Activated CD4-positive, alpha-beta memory T cell treated with anti-CD3 and anti-CD28 coated beads, Interleukin-2, amount 10 ng/mL, durations not matched to agents 7 days and 5 days (primary cell): ENCODE measurements around the gene DNAH1. TPM values are rescaled to one million over a fixed set of nuclear protein-coding genes. Genes with fewer than 3 reads are reported as not detected.
A peak's percentile ranks its signal among the peaks of the same experiment; 100 is the strongest.

Experiments
- CTCF ChIA-PET: fragments of 350-600 bp; sonication (Branson Sonifier 250); formaldehyde crosslinking; loops from one replicate; lab custom pipeline; 2021; ENCODE audit warnings: antibody characterized with exemption, inconsistent platforms; lab: Charles Lee
- POLR2A ChIA-PET: fragments of 350-600 bp; sonication (Branson Sonifier 250); formaldehyde crosslinking; loops from one replicate; lab custom pipeline; 2021; ENCODE audit warnings: antibody characterized with exemption; lab: Charles Lee
- DNase-seq: peaks from one replicate; pipeline ENCODE4 v3.0.0-alpha.2; 2020
- H3K27ac Mint-ChIP-seq: one replicate; pipeline ENCODE4 v1.8.0; 2021; ENCODE audit warnings: mild to moderate bottlenecking, mixed read lengths
- H3K27me3 Mint-ChIP-seq: one replicate; pipeline ENCODE4 v1.8.0; 2021; ENCODE audit warnings: mixed read lengths
- H3K36me3 Mint-ChIP-seq: one replicate; pipeline ENCODE4 v1.8.0; 2021; ENCODE audit warnings: low read depth, mixed read lengths
- H3K4me1 Mint-ChIP-seq: one replicate; pipeline ENCODE4 v1.8.0; 2021; ENCODE audit warnings: mixed read lengths
- H3K4me3 Mint-ChIP-seq: one replicate; pipeline ENCODE4 v1.8.0; 2021; ENCODE audit warnings: mild to moderate bottlenecking, mixed read lengths
- H3K9me3 Mint-ChIP-seq: one replicate; pipeline ENCODE4 v1.8.0; 2021; ENCODE audit warnings: mixed read lengths
- total RNA-seq, 2 experiments: library from RNA; stranded (reverse); gene quantifications; one replicate each; pipeline ENCODE4 v1.2.3, GENCODE V29; 2021

Gene DNAH1
- total RNA-seq, 2 experiments from 2014 or later: 20.7 to 21.8 TPM

DNA sequence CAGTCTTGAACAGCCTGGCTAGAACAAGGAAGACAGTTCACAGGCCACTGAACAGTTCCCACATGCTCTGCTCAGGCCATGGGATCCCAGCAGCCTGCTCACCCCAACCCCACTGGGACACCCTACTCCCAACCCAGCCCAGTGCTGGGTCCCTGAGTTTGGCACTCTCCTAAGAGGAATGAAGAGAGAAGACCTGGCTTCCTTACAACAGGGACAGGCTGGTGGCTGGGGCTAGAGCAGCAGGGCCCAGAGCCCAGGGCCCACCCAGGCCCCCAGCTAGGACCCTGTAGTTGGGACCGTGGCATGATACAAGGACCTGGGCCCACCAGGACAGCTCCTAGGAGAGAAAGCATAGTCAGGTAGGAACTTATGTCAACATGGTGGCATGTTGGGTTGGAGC, 85.4 kb downstream of the DNAH1 start:
- ChIA-PET POLR2A (interaction anchor here (1.3 to 1.5 kb wide), 2 partner anchors 10 to 16 kb away, joined by 4 read pairs; no protein-coding TSS in a partner anchor), CTCF (no interaction called here)
- Mint-ChIP-seq H3K27me3 (no peaks in the 10 kb centered on the region), H3K27ac (no peak overlapping the region), H3K4me1 (no peaks in the 10 kb centered on the region), H3K9me3 (no peaks in the 10 kb centered on the region), H3K36me3 (peaks cover 45% of the 10 kb centered on the region), H3K4me3 (no peak overlapping the region)
- no peak for DNase-seq

DNA sequence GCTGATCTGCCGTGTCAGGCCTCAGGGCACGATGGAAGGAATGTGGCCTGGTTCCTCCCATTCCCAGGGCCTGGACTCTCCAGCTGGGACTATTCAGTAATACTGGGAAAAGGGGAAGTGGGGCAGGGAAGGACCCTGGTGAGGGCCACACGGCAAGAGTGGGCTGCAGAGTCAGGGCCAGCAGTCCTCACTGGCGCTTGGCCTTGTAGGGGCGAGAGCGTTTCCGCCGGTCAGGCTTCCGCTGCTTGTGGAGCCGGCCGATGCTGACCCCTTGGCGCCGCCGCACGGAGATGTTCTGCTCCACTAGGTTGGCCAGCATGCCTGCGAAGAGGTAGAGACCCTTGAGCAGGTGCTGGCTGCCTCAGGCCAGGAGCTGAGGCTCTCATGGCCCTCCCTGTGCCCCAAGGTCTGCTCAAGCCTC, 86.0 kb downstream of the DNAH1 start:
- DNase-seq: no peak
- H3K36me3 Mint-ChIP-seq: peaks cover 49% of the 10 kb centered on the region
- peaks cover 3% of the 10 kb centered on the region for H3K4me1 Mint-ChIP-seq
- H3K4me3 Mint-ChIP-seq: no peak overlapping the region
- no peak overlapping the region for H3K27ac Mint-ChIP-seq
- ChIA-PET POLR2A (interaction anchor here (1.3 to 1.5 kb wide), 2 partner anchors 10 to 17 kb away, joined by 4 read pairs; no protein-coding TSS in a partner anchor), CTCF (no interaction called here)
- no peaks in the 10 kb centered on the region for H3K27me3 Mint-ChIP-seq
- H3K9me3 Mint-ChIP-seq: no peaks in the 10 kb centered on the region

DNA sequence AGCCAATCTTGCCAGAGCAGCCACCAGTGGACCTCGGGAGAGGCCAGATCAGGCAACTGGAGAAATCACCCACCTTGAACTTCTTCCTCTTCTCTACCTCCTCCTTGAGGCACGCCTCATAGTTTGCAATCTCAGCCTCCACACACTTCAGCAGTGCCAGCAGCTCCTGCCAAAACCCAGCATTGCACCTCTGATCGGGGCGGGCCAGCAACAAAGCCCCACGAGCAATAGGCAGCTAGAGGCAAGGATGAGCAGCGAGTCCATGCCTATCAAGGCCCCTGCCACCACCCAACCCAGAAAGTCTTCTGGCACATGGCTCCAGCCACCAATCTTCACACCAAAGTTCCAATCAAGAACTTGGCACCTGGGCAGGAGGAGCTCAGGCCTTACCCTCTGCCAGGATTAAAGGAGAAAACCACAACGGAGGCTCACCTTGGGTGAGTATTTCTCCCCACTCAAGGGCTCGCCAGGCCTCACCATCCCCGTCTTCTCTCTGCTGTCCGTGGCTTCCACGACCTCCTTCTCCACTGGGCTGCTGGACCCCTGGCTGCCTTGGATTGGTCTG, 86.7 kb downstream of the DNAH1 start:
- no peaks in the 10 kb centered on the region for H3K9me3 Mint-ChIP-seq
- H3K4me3 Mint-ChIP-seq: no peak overlapping the region
- DNase-seq: no peak
- peaks cover 5% of the 10 kb centered on the region for H3K4me1 Mint-ChIP-seq
- H3K27me3 Mint-ChIP-seq: no peaks in the 10 kb centered on the region
- ChIA-PET POLR2A (interaction anchor here (1.5 kb wide), 1 partner anchor 11 kb away, joined by 4 read pairs; no protein-coding TSS in a partner anchor), CTCF (no interaction called here)
- H3K36me3 Mint-ChIP-seq: peaks cover 56% of the 10 kb centered on the region
- no peak overlapping the region for H3K27ac Mint-ChIP-seq

DNA sequence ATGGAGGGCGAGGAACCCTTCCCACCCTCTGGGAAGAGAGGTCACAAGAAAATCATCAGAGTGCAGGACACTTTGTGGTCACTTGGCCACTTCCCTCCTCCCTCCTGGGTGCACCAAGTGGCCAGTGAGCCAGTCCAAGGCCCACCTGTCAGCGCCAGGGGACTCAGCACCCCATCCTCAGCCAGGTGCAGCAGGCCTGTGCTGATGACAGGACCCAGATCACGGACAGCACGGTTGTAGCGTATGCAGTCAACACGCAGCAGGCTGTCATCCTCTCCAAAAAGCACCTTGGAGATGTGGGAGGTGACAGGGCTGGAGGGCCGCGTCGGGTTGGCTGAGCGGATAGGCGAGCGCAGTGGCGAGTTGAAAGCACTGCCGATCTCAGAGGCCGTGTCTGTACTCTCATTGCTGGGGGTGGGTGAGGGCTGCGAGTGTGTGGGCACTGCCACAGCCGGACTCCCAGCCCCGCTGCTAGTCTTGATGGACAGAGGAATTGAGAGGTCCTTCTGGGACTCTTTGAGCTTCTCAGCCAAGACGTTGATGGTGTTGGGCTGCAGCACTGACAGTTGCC, 87.2 kb downstream of the DNAH1 start:
- no peak for DNase-seq
- POLR2A ChIA-PET: interaction anchor here (0.9 kb wide), 1 partner anchor 8 kb away, joined by 3 read pairs; no protein-coding TSS in a partner anchor
- peaks cover 62% of the 10 kb centered on the region for H3K36me3 Mint-ChIP-seq

DNA sequence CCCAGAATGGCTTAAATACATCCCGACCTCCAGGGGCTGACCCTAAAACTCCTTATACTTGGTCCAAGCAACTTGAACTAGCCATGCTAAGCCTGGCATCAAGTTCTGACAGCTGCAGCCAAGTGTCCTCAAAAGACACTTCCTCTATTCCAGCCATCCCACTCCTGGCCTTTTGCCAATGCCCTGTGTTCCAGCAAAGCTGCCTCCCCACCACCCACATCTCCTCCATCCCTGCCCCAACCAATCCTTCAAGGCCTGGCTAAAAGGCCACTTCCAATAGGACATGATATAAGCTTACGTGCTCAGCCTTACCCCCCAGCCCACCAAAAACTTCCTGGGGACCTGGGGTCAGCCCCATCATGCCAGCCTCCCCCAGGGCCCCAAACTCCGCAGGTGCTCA, 87.8 kb downstream of the DNAH1 start:
- Mint-ChIP-seq H3K9me3 (no peaks in the 10 kb centered on the region), H3K4me3 (no peak overlapping the region), H3K4me1 (peaks cover 17% of the 10 kb centered on the region), H3K27me3 (no peaks in the 10 kb centered on the region), H3K36me3 (peaks cover 65% of the 10 kb centered on the region), H3K27ac (no peak overlapping the region)
- DNase-seq: no peak
- CTCF ChIA-PET: no interaction called here
- POLR2A ChIA-PET: interaction anchor here (0.9 kb wide), 1 partner anchor 9 kb away, joined by 3 read pairs; no protein-coding TSS in a partner anchor

More for the DNA sequence above, 87.2 kb downstream of the DNAH1 start:
- H3K4me3 Mint-ChIP-seq: no peak overlapping the region
- H3K9me3 Mint-ChIP-seq: no peaks in the 10 kb centered on the region
- CTCF ChIA-PET: no interaction called here
- H3K27ac Mint-ChIP-seq: no peak overlapping the region
- peaks cover 11% of the 10 kb centered on the region for H3K4me1 Mint-ChIP-seq
- H3K27me3 Mint-ChIP-seq: no peaks in the 10 kb centered on the region

DNA sequence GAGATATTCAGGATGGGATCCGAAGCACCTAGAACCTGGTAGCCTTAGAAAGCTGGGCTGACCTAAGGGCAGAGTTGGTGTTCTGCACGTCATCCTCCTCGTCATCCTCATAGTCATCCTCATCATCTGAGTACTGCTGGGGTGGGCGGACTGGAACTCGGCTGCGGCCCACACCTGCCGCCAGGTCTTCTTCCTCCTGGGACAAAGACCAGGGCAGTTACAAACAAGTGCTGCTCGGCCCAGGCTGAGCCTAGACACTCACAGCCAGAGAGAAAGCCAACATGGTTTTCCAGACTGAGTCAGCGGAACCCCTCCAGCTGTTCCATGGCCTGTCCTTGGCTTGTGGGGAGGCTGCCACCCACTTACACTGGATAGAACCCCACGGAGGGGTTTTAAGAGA, 88.3 kb downstream of the DNAH1 start:
- H3K27me3 Mint-ChIP-seq: no peaks in the 10 kb centered on the region
- H3K4me3 Mint-ChIP-seq: no peak overlapping the region
- peaks cover 65% of the 10 kb centered on the region for H3K36me3 Mint-ChIP-seq
- no peak for DNase-seq
- ChIA-PET CTCF (no interaction called here), POLR2A (interaction anchor here (0.9 to 2.7 kb wide), 2 partner anchors 8 to 9 kb away, joined by 3 to 13 read pairs; no protein-coding TSS in a partner anchor)
- no peaks in the 10 kb centered on the region for H3K9me3 Mint-ChIP-seq
- no peak overlapping the region for H3K27ac Mint-ChIP-seq
- peaks cover 20% of the 10 kb centered on the region for H3K4me1 Mint-ChIP-seq

DNA sequence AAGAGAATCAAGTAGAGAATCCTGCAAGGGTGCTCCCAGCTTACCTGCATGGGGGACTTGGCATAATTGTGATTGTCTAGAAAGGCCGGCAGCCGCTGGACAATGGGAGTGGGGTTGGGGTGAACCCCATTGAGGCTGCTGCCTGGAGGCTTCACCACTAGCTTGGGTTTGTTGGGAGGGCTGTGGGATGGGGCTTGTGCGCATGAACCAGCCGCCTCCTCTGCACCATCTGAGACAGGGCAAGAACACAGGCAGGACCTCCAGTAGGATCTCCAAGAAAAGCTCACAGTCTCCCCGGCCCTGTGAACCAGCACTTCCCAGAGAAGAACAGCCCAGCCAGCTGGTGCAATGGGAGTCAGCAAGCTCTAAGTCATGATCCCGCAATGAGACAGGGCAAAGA, 88.9 kb downstream of the DNAH1 start:
- CTCF ChIA-PET: interaction anchor here (0.6 kb wide), 1 partner anchor 116 kb away, joined by 4 read pairs; no protein-coding TSS in a partner anchor
- no peaks in the 10 kb centered on the region for H3K27me3 Mint-ChIP-seq
- no peaks in the 10 kb centered on the region for H3K9me3 Mint-ChIP-seq
- DNase-seq: no peak
- POLR2A ChIA-PET: interaction anchor here (2.7 kb wide), 1 partner anchor 8 kb away, joined by 13 read pairs; no protein-coding TSS in a partner anchor
- H3K27ac Mint-ChIP-seq: no peak overlapping the region
- H3K4me1 Mint-ChIP-seq: peaks cover 20% of the 10 kb centered on the region
- no peak overlapping the region for H3K4me3 Mint-ChIP-seq
- peaks cover 65% of the 10 kb centered on the region for H3K36me3 Mint-ChIP-seq

DNA sequence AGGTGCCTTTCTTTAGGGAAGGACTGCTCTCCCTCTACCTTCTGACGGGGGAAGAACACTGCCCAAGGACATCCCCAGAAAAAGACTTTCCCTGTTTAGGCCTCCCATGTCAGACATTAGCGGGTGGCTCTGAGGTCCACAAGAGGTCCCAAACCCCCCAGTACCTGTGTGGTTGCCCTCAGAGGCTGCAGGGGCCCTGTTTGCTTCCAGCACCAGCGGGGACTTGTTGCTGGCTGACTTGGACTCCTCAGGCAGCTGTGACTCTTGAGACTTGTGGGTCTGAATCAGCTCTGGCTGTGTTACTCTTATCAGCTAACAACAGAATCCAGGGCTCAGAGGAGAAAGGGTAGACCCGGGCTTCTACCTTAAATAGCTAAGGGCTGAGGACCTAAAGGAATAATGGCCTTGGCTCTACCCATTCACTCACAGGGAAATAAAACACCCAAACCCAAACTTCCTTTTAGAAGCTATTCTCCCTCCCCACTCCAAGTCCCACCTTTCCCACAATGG, 89.5 kb downstream of the DNAH1 start:
- Mint-ChIP-seq H3K4me1 (peaks cover 20% of the 10 kb centered on the region), H3K27ac (no peak overlapping the region), H3K36me3 (peaks cover 65% of the 10 kb centered on the region), H3K27me3 (no peaks in the 10 kb centered on the region), H3K9me3 (no peaks in the 10 kb centered on the region), H3K4me3 (no peak overlapping the region)
- no peak for DNase-seq
- ChIA-PET CTCF (interaction anchor here (0.6 kb wide), 1 partner anchor 116 kb away, joined by 4 read pairs; no protein-coding TSS in a partner anchor), POLR2A (interaction anchor here (2.7 kb wide), 1 partner anchor 9 kb away, joined by 13 read pairs; no protein-coding TSS in a partner anchor)

DNA sequence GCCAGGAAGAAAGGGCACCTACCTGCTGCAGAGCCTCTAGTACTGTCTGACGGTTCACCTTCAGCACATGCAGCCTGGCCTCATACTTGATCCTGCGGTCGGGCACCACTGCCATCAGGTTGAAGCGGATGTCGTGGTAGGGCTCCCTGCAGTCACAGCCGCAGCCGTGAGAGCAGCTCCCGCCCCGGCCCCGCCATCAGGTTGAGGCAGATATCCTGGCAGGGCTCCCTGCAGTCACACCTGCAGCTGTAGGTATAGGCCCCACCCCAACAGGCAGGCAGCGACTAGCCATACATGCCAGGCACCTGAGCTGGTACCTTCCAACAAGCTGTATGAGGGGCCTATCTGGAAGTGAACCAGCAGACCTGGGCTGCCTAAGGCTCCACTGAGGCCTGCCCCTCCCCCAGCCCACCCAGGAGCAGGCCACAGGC, 90.1 kb downstream of the DNAH1 start:
- no peak for DNase-seq
- H3K36me3 Mint-ChIP-seq: peaks cover 62% of the 10 kb centered on the region
- H3K27me3 Mint-ChIP-seq: no peaks in the 10 kb centered on the region
- ChIA-PET CTCF (no interaction called here), POLR2A (interaction anchor here (2.7 kb wide), 1 partner anchor 9 kb away, joined by 13 read pairs; no protein-coding TSS in a partner anchor)
- no peak overlapping the region for H3K27ac Mint-ChIP-seq
- no peak overlapping the region for H3K4me3 Mint-ChIP-seq
- H3K4me1 Mint-ChIP-seq: peaks cover 24% of the 10 kb centered on the region
- H3K9me3 Mint-ChIP-seq: no peaks in the 10 kb centered on the region

DNA sequence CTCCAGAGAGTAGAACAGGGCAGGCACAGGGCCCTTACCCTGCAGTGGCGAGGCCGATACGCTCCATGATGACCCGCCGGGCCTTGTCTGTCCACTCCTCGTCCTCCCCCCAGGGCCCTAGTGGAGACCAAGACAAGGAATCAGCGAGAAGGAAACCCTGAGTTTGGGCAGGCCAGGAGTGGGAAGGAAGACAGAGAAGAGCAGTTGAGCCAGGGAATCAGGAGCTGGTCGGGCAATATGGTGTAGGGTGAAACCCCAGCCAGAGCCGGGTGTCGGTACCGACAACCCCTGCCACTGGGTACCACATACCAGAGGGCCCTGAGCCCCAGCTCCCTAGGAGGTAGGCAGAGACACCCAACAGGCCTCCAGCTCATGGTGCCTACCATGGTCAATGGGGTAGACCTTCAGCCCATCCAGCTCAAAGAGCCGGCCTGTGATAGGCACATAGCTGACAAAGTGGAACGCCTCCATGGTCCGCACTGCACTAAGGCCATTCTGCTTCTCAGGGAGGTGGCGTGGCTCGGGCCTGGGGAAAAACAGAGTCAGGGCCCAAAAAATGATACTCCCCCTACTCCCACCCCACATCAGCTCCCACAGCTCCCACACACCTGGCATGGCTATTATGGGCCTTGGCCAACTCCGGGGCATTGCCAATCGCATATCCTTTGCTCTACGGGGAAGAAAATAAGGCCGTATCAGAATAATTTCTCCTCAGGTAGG, 90.8 kb downstream of the DNAH1 start:
- Mint-ChIP-seq H3K27me3 (no peaks in the 10 kb centered on the region), H3K4me1 (peaks cover 31% of the 10 kb centered on the region), H3K27ac (no peak overlapping the region), H3K4me3 (no peak overlapping the region), H3K9me3 (no peaks in the 10 kb centered on the region), H3K36me3 (peaks cover 58% of the 10 kb centered on the region)
- CTCF ChIA-PET: no interaction called here
- DNase-seq: no peak
- POLR2A ChIA-PET: interaction anchor here (2.7 kb wide), 1 partner anchor 10 kb away, joined by 13 read pairs; no protein-coding TSS in a partner anchor

DNA sequence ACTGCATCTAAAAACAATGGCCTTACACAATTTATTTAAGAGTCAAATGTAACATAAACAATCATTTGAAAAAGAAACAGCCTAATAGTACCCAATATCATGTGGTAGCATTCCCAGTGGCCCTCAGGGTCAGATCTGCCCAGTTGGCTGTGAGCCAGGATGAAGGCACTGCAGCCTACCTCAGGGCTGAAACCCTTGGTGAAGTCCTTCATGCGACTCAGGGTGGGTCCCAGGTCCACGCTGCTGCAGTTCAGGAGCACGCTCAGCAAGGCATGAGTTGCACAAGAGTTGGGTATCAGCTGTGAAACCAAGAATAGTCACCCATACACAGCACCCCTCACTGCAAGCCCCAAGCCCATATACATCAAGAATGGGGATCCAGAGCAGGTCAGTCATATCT, 91.7 kb downstream of the DNAH1 start:
- Mint-ChIP-seq H3K27ac (no peak overlapping the region), H3K36me3 (peaks cover 57% of the 10 kb centered on the region)
- POLR2A ChIA-PET: interaction anchor here (1.0 kb wide), 1 partner anchor 10 kb away, joined by 3 read pairs; no protein-coding TSS in a partner anchor

DNA sequence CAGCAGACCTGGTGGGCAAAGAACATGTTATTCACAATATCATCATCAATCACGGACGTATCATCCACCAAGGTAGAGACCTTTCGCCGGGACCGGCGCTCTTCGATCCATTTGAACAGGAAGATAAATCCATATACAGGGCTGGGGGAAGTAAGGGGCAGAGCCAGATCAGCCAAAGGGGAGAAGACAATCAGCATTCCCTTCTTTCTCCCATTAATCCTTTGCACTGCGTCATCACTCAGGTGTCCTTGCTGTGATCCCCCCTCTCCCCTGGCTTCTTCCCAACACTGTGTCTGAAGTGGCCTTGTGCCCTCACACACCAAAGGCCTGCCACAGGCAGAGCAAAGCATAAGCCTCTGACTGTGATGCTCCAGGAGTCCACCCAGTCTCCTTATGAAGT, 92.3 kb downstream of the DNAH1 start:
- Mint-ChIP-seq H3K27ac (peak overlapping the region; percentile 86), H3K4me3 (peak overlapping the region; percentile 88), H3K9me3 (no peaks in the 10 kb centered on the region), H3K27me3 (no peaks in the 10 kb centered on the region), H3K4me1 (peaks cover 44% of the 10 kb centered on the region), H3K36me3 (peaks cover 52% of the 10 kb centered on the region)
- ChIA-PET CTCF (no interaction called here), POLR2A (interaction anchor here (1.0 kb wide), 1 partner anchor 11 kb away, joined by 3 read pairs; no protein-coding TSS in a partner anchor)
- DNase-seq: no peak

More for the DNA sequence above, 91.7 kb downstream of the DNAH1 start:
- H3K4me1 Mint-ChIP-seq: peaks cover 39% of the 10 kb centered on the region
- CTCF ChIA-PET: no interaction called here
- peak overlapping the region; percentile 88 for H3K4me3 Mint-ChIP-seq
- H3K9me3 Mint-ChIP-seq: no peaks in the 10 kb centered on the region
- H3K27me3 Mint-ChIP-seq: no peaks in the 10 kb centered on the region
- DNase-seq: no peak
